Astrocyte of the hippocampus (primary cell): ENCODE measurements around the gene OSCP1.

Experiments used
- DNase-seq: peaks from one replicate; pipeline ENCODE4 v3.0.0; 2011; ENCODE audit warnings: low read depth, low spot score

OSCP1 gene

GRCh38 chr1:36446746-36447145 lies 3.5 kb downstream of the OSCP1 start:
- DNase-seq: no peak

GRCh38 chr1:36446271-36446670 lies 4.0 kb downstream of the OSCP1 start:
- DNase-seq: no peak

GRCh38 chr1:36443297-36443696 lies 7.0 kb downstream of the OSCP1 start:
- no peak for DNase-seq

GRCh38 chr1:36442337-36442736 lies 7.9 kb downstream of the OSCP1 start:
- no peak for DNase-seq

GRCh38 chr1:36440646-36441045 lies 9.6 kb downstream of the OSCP1 start:
- DNase-seq: no peak

- DNase-seq: no peak
Observed at GRCh38 chr1:36440044-36440443, 10.2 kb downstream of the OSCP1 start.

GRCh38 chr1:36438715-36439114 lies 11.5 kb downstream of the OSCP1 start:
- DNase-seq: no peak

GRCh38 chr1:36436821-36437220 lies 13.4 kb downstream of the OSCP1 start:
- DNase-seq: peak; percentile 53

- DNase-seq: no peak
Observed at GRCh38 chr1:36433102-36433501, 17.1 kb downstream of the OSCP1 start.

GRCh38 chr1:36432616-36433015 lies 17.6 kb downstream of the OSCP1 start:
- no peak for DNase-seq

- DNase-seq: no peak
Observed at GRCh38 chr1:36425791-36426190, 24.5 kb downstream of the OSCP1 start.

GRCh38 chr1:36421649-36422048 lies 28.6 kb downstream of the OSCP1 start:
- DNase-seq: no peak

GRCh38 chr1:36420836-36421317 lies 29.4 kb downstream of the OSCP1 start:
- DNase-seq: peak; percentile 92

GRCh38 chr1:36420409-36420808 lies 29.8 kb downstream of the OSCP1 start:
- no peak for DNase-seq

- DNase-seq: no peak
Observed at GRCh38 chr1:36419569-36419968, 30.7 kb downstream of the OSCP1 start.

- DNase-seq: no peak
Observed at GRCh38 chr1:36419140-36419539, 31.1 kb downstream of the OSCP1 start.

GRCh38 chr1:36417931-36418330 lies 32.3 kb downstream of the OSCP1 start:
- no peak for DNase-seq

GRCh38 chr1:36415661-36416326 lies 34.5 kb downstream of the OSCP1 start:
- no peak for DNase-seq

- no peak for DNase-seq
Observed at GRCh38 chr1:36414384-36414783, 35.9 kb downstream of the OSCP1 start.

GRCh38 chr1:36411674-36412648 lies 38.3 kb downstream of the OSCP1 start:
- peak; percentile 27 for DNase-seq

GRCh38 chr1:36408479-36408878 lies 41.8 kb downstream of the OSCP1 start:
- DNase-seq: peak; percentile 58

- no peak for DNase-seq
Observed at GRCh38 chr1:36406440-36406839, 43.8 kb downstream of the OSCP1 start.

GRCh38 chr1:36402504-36402890 lies 47.8 kb downstream of the OSCP1 start:
- no peak for DNase-seq
